Activated naive CD8-positive, alpha-beta T cell (primary cell): ENCODE data around the gene EMX2.

ENCODE experiments used
- H3K27ac Mint-ChIP-seq: one replicate; pipeline ENCODE4 v1.8.0; 2021; ENCODE audit warnings: mixed read lengths
- H3K27me3 Mint-ChIP-seq: one replicate; pipeline ENCODE4 v1.8.0; 2021; ENCODE audit warnings: mixed read lengths
- H3K36me3 Mint-ChIP-seq: one replicate; pipeline ENCODE4 v1.8.0; 2021; ENCODE audit warnings: mixed read lengths
- H3K4me1 Mint-ChIP-seq: one replicate; pipeline ENCODE4 v1.8.0; 2021; ENCODE audit warnings: low read depth, mixed read lengths
- H3K4me3 Mint-ChIP-seq: one replicate; pipeline ENCODE4 v1.8.0; 2021; ENCODE audit warnings: mild to moderate bottlenecking, mixed read lengths
- H3K9me3 Mint-ChIP-seq: one replicate; pipeline ENCODE4 v1.8.0; 2021; ENCODE audit warnings: low read depth, mixed read lengths

EMX2 gene

GRCh38 chr10:117514971-117515370, 27.6 kb upstream of the EMX2 start:
- Mint-ChIP-seq H3K27me3 (peaks cover 12% of the 10 kb centered on the region), H3K4me3 (no peak overlapping the region), H3K4me1 (no peaks in the 10 kb centered on the region), H3K9me3 (no peaks in the 10 kb centered on the region), H3K27ac (no peak overlapping the region), H3K36me3 (no peaks in the 10 kb centered on the region)

- H3K36me3 Mint-ChIP-seq, result no peaks in the 10 kb centered on the region
- H3K9me3 Mint-ChIP-seq, result no peaks in the 10 kb centered on the region
- no peaks in the 10 kb centered on the region for H3K4me1 Mint-ChIP-seq
- no peak overlapping the region for H3K4me3 Mint-ChIP-seq
- H3K27ac Mint-ChIP-seq, result no peak overlapping the region
- peaks cover 9% of the 10 kb centered on the region for H3K27me3 Mint-ChIP-seq
These were observed 25.9 kb upstream of the EMX2 start for GRCh38 chr10:117516681-117517080.

GRCh38 chr10:117518246-117518645, 24.3 kb upstream of the EMX2 start:
- peaks cover 10% of the 10 kb centered on the region for H3K27me3 Mint-ChIP-seq
- H3K36me3 Mint-ChIP-seq, result no peaks in the 10 kb centered on the region
- no peak overlapping the region for H3K27ac Mint-ChIP-seq
- H3K4me1 Mint-ChIP-seq, result no peaks in the 10 kb centered on the region
- no peak overlapping the region for H3K4me3 Mint-ChIP-seq
- H3K9me3 Mint-ChIP-seq, result no peaks in the 10 kb centered on the region

- no peaks in the 10 kb centered on the region for H3K9me3 Mint-ChIP-seq
- H3K36me3 Mint-ChIP-seq, result no peaks in the 10 kb centered on the region
- no peak overlapping the region for H3K27ac Mint-ChIP-seq
- no peak overlapping the region for H3K4me3 Mint-ChIP-seq
- peaks cover 14% of the 10 kb centered on the region for H3K27me3 Mint-ChIP-seq
- no peaks in the 10 kb centered on the region for H3K4me1 Mint-ChIP-seq
These were observed 23.3 kb upstream of the EMX2 start for GRCh38 chr10:117519286-117519685.

- Mint-ChIP-seq H3K4me1 (no peaks in the 10 kb centered on the region), H3K27me3 (peaks cover 16% of the 10 kb centered on the region), H3K9me3 (no peaks in the 10 kb centered on the region), H3K27ac (no peak overlapping the region), H3K4me3 (no peak overlapping the region), H3K36me3 (no peaks in the 10 kb centered on the region)
These were observed 22.7 kb upstream of the EMX2 start for GRCh38 chr10:117519879-117520278.

GRCh38 chr10:117530791-117531190, 11.8 kb upstream of the EMX2 start:
- Mint-ChIP-seq H3K36me3 (no peaks in the 10 kb centered on the region), H3K9me3 (no peaks in the 10 kb centered on the region), H3K27ac (no peak overlapping the region), H3K4me1 (peaks cover 8% of the 10 kb centered on the region), H3K4me3 (no peak overlapping the region), H3K27me3 (peaks cover 43% of the 10 kb centered on the region)

- H3K9me3 Mint-ChIP-seq, result no peaks in the 10 kb centered on the region
- H3K36me3 Mint-ChIP-seq, result no peaks in the 10 kb centered on the region
- no peak overlapping the region for H3K27ac Mint-ChIP-seq
- peaks cover 12% of the 10 kb centered on the region for H3K4me1 Mint-ChIP-seq
- H3K4me3 Mint-ChIP-seq, result no peak overlapping the region
- H3K27me3 Mint-ChIP-seq, result peaks cover 45% of the 10 kb centered on the region
These were observed 11.1 kb upstream of the EMX2 start for GRCh38 chr10:117531371-117532002.

- H3K4me1 Mint-ChIP-seq, result peaks cover 15% of the 10 kb centered on the region
- no peaks in the 10 kb centered on the region for H3K36me3 Mint-ChIP-seq
- no peak overlapping the region for H3K4me3 Mint-ChIP-seq
- H3K9me3 Mint-ChIP-seq, result no peaks in the 10 kb centered on the region
- no peak overlapping the region for H3K27ac Mint-ChIP-seq
- peaks cover 47% of the 10 kb centered on the region for H3K27me3 Mint-ChIP-seq
These were observed 10.6 kb upstream of the EMX2 start for GRCh38 chr10:117532003-117532385.

- H3K27me3 Mint-ChIP-seq, result peaks cover 47% of the 10 kb centered on the region
- H3K4me3 Mint-ChIP-seq, result no peak overlapping the region
- no peaks in the 10 kb centered on the region for H3K36me3 Mint-ChIP-seq
- H3K4me1 Mint-ChIP-seq, result peaks cover 15% of the 10 kb centered on the region
- no peaks in the 10 kb centered on the region for H3K9me3 Mint-ChIP-seq
- no peak overlapping the region for H3K27ac Mint-ChIP-seq
These were observed 10.0 kb upstream of the EMX2 start for GRCh38 chr10:117532451-117533107.

GRCh38 chr10:117533507-117534281, 8.9 kb upstream of the EMX2 start:
- Mint-ChIP-seq H3K27ac (no peak overlapping the region), H3K27me3 (peaks cover 42% of the 10 kb centered on the region), H3K4me1 (peaks cover 18% of the 10 kb centered on the region), H3K36me3 (no peaks in the 10 kb centered on the region), H3K9me3 (no peaks in the 10 kb centered on the region), H3K4me3 (no peak overlapping the region)

- H3K36me3 Mint-ChIP-seq, result no peaks in the 10 kb centered on the region
- H3K27me3 Mint-ChIP-seq, result peaks cover 40% of the 10 kb centered on the region
- no peak overlapping the region for H3K4me3 Mint-ChIP-seq
- peaks cover 18% of the 10 kb centered on the region for H3K4me1 Mint-ChIP-seq
- H3K9me3 Mint-ChIP-seq, result no peaks in the 10 kb centered on the region
- H3K27ac Mint-ChIP-seq, result no peak overlapping the region
These were observed 7.9 kb upstream of the EMX2 start for GRCh38 chr10:117534321-117535297.

GRCh38 chr10:117535298-117536071, 7.1 kb upstream of the EMX2 start:
- Mint-ChIP-seq H3K27me3 (peaks cover 42% of the 10 kb centered on the region), H3K36me3 (no peaks in the 10 kb centered on the region), H3K9me3 (no peaks in the 10 kb centered on the region), H3K4me3 (no peak overlapping the region), H3K4me1 (peaks cover 18% of the 10 kb centered on the region), H3K27ac (no peak overlapping the region)

- H3K9me3 Mint-ChIP-seq, result no peaks in the 10 kb centered on the region
- H3K4me3 Mint-ChIP-seq, result no peak overlapping the region
- peaks cover 43% of the 10 kb centered on the region for H3K27me3 Mint-ChIP-seq
- H3K27ac Mint-ChIP-seq, result no peak overlapping the region
- no peaks in the 10 kb centered on the region for H3K36me3 Mint-ChIP-seq
- peaks cover 20% of the 10 kb centered on the region for H3K4me1 Mint-ChIP-seq
These were observed 6.3 kb upstream of the EMX2 start for GRCh38 chr10:117536072-117536865.
